SK-N-SH (cell line): Measurements from ENCODE around the gene FAM120A. TPM values are rescaled to one million over a fixed set of nuclear protein-coding genes. Genes with fewer than 3 reads are reported as not detected.
A peak's percentile ranks its signal among the peaks of the same experiment; 100 is the strongest.

Experiments used
- CTCF ChIA-PET: fragments of 300-600, 350-600 bp; formaldehyde crosslinking; extraction: SDS; loops from one replicate; lab custom pipeline; 2021; lab: Yijun Ruan, JAX
- POLR2A ChIA-PET: fragments of 350-600 bp; sonication (Branson Sonifier 250); formaldehyde crosslinking; extraction: SDS; loops from one replicate; lab custom pipeline; 2020; ENCODE audit warnings: antibody characterized with exemption, inconsistent platforms; lab: Yijun Ruan, JAX
- DNase-seq: peaks from one replicate; pipeline ENCODE4 v3.0.0; 2012
- H2AFZ ChIP-seq: fragments of 200-600 bp; sonication (generic); 2 replicates; pipeline ENCODE4 v1.8.1; 2016; ENCODE audit warnings: antibody characterized with exemption, mild to moderate bottlenecking, low read depth
- H3F3A ChIP-seq: fragments of 200-600 bp; sonication (generic); replicated peaks from 2 replicates; pipeline ENCODE3; 2016; ENCODE audit warnings: antibody characterized with exemption, mild to moderate bottlenecking; ENCODE audit not compliant: insufficient read depth
- H3K27ac ChIP-seq, 2 experiments: fragments of 200-500 bp in 1 of 2; fragments of 200-600 bp in 1 of 2; sonication (Bioruptor generic) in 1 of 2; sonication (generic), shearing (Covaris generic) in 1 of 2; 2 replicates each; pipeline versions ENCODE4 v1.5.1 to v1.6.1; 2014 to 2016; ENCODE audit warnings: low read depth in 2 of 2, inconsistent platforms in 1 of 2, low read length in 1 of 2, mild to moderate bottlenecking in 1 of 2, mixed read lengths in 1 of 2
- H3K27me3 ChIP-seq: fragments of 200-600 bp; sonication (generic), shearing (Covaris generic); 2 replicates; pipeline ENCODE4 v1.6.1; 2016; ENCODE audit warnings: mixed run types; ENCODE audit not compliant: insufficient read depth
- H3K36me3 ChIP-seq, 2 experiments: fragments of 200-500 bp in 1 of 2; fragments of 200-600 bp in 1 of 2; sonication (Bioruptor generic) in 1 of 2; sonication (generic) in 1 of 2; replicated peaks in 1 of 2; 2 replicates each; pipeline versions ENCODE3 to v1.5.1; 2014 to 2016; ENCODE audit warnings: low read length in 1 of 2, mild to moderate bottlenecking in 1 of 2; ENCODE audit not compliant: insufficient read depth in 2 of 2, control insufficient read depth in 1 of 2
- H3K4me1 ChIP-seq, 2 experiments: fragments of 200-500 bp in 1 of 2; fragments of 200-600 bp in 1 of 2; sonication (Bioruptor generic) in 1 of 2; sonication (generic), shearing (Covaris generic) in 1 of 2; 2 replicates each; pipeline versions ENCODE4 v1.5.1 to v1.6.1; 2014 to 2016; ENCODE audit warnings: low read depth in 1 of 2, low read length in 1 of 2, mixed run types in 1 of 2; ENCODE audit not compliant: insufficient read depth in 2 of 2, control insufficient read depth in 1 of 2
- H3K4me2 ChIP-seq: fragments of 200-600 bp; sonication (generic), shearing (Covaris generic); 2 replicates; pipeline ENCODE4 v1.6.1; 2017; ENCODE audit warnings: mixed run types
- H3K4me3 ChIP-seq, 2 experiments: fragments of 200-500 bp in 1 of 2; fragments of 200-600 bp in 1 of 2; sonication (Bioruptor generic) in 1 of 2; sonication (generic), shearing (Covaris generic) in 1 of 2; 2 replicates each; pipeline versions ENCODE4 v1.5.1 to v1.8.1; 2014 to 2016; ENCODE audit warnings: low read depth in 2 of 2, inconsistent platforms in 1 of 2, low read length in 1 of 2, mild to moderate bottlenecking in 1 of 2, mixed read lengths in 1 of 2, moderate library complexity in 1 of 2
- H3K79me2 ChIP-seq: fragments of 200-600 bp; sonication (generic); 2 replicates; pipeline ENCODE4 v1.8.1; 2017; ENCODE audit warnings: mild to moderate bottlenecking; ENCODE audit not compliant: insufficient read depth
- H3K9ac ChIP-seq: fragments of 200-600 bp; sonication (generic); 2 replicates; pipeline ENCODE4 v1.6.1; 2017; ENCODE audit warnings: mixed run types
- H3K9me2 ChIP-seq: fragments of 200-600 bp; sonication (generic); 2 replicates; pipeline ENCODE4 v1.6.1; 2017; ENCODE audit warnings: mixed run types
- H3K9me3 ChIP-seq: fragments of 200-600 bp; sonication (generic); 2 replicates; pipeline ENCODE4 v1.6.1; 2017; ENCODE audit warnings: mixed run types, mild to moderate bottlenecking, moderate library complexity
- H4K20me1 ChIP-seq: fragments of 200-600 bp; sonication (generic); 2 replicates; pipeline ENCODE4 v1.6.1; 2017; ENCODE audit warnings: mild to moderate bottlenecking, mixed run types; ENCODE audit not compliant: insufficient read depth
- CHD2 ChIP-seq: fragments of 150-350 bp; IDR thresholded peaks from 2 replicates; pipeline ENCODE4 v1.6.1; 2018; ENCODE audit warnings: low read length; ENCODE audit not compliant: partially characterized antibody
- ELF1 ChIP-seq: IDR thresholded peaks from 2 replicates; pipeline ENCODE4 v1.4.0; 2012
- EZH2phosphoT487 ChIP-seq: fragments of 200-600 bp; sonication (generic); IDR thresholded peaks from 2 replicates; pipeline ENCODE4 v1.6.1; 2017; ENCODE audit warnings: low read depth, mixed run types, mild to moderate bottlenecking, antibody characterized with exemption, moderate library complexity, borderline replicate concordance
- FOSL2 ChIP-seq: IDR thresholded peaks from 2 replicates; pipeline ENCODE4 v1.4.0; 2012; ENCODE audit warnings: low read depth, mild to moderate bottlenecking, moderate library complexity, borderline replicate concordance
- FOXJ3 ChIP-seq: sonication (generic); formaldehyde crosslinking; IDR thresholded peaks from 2 replicates; pipeline ENCODE4 v1.5.1; 2020; ENCODE audit warnings: mild to moderate bottlenecking, missing genetic modification reagents
- FOXM1 ChIP-seq: IDR thresholded peaks from 2 replicates; pipeline ENCODE4 v1.4.0; 2012; ENCODE audit warnings: low read depth, mild to moderate bottlenecking
- GABPA ChIP-seq: IDR thresholded peaks from 2 replicates; pipeline ENCODE4 v1.4.0; 2012; ENCODE audit warnings: low read depth, mild to moderate bottlenecking
- GATA2 ChIP-seq: sonication (generic); formaldehyde crosslinking; IDR thresholded peaks from 2 replicates; pipeline ENCODE4 v1.5.0; 2020; ENCODE audit warnings: mild to moderate bottlenecking, missing genetic modification reagents
- MXI1 ChIP-seq: IDR thresholded peaks from 2 replicates; pipeline ENCODE4 v1.6.1; 2012; ENCODE audit warnings: mild to moderate bottlenecking, low read depth, low read length, improper control_type of control experiment
- SIN3A ChIP-seq: IDR thresholded peaks from 2 replicates; pipeline ENCODE4 v1.6.1; 2012; ENCODE audit warnings: low read depth, mild to moderate bottlenecking, low read length, moderate library complexity, borderline replicate concordance
- SMC3 ChIP-seq: IDR thresholded peaks from 2 replicates; pipeline ENCODE4 v1.6.1; 2012; ENCODE audit warnings: low read depth, low read length, improper control_type of control experiment
- TEAD4 ChIP-seq: IDR thresholded peaks from 2 replicates; pipeline ENCODE4 v1.4.0; 2012; ENCODE audit warnings: mild to moderate bottlenecking, borderline replicate concordance; ENCODE audit not compliant: insufficient read depth
- USF2 ChIP-seq: fragments of 150-350 bp; IDR thresholded peaks from 2 replicates; pipeline ENCODE4 v1.6.1; 2017; ENCODE audit warnings: antibody characterized with exemption, low read length, low read depth, borderline replicate concordance
- ZBTB33 ChIP-seq: IDR thresholded peaks from 2 replicates; pipeline ENCODE4 v1.4.0; 2012; ENCODE audit warnings: low read depth, borderline replicate concordance
- whole genome bisulfite sequencing: methylation state at CpG from one replicate; pipeline ENCODE4 v1.1.6; 2017; ENCODE audit warnings: low lambda C conversion rate; 5-methylcytosine and 5-hydroxymethylcytosine counted together
- polyA plus RNA-seq, 3 experiments: library from polyadenylated mRNA; depleted of rRNA; stranded (reverse); fragments of >200 nt; gene quantifications; 2 replicates each; pipeline ENCODE4 v1.2.3, GENCODE V29; 2012
- TF ChIP-seq, protein P1 (sequence below): IDR thresholded peaks from 2 replicates; pipeline ENCODE4 v1.4.0; 2012; ENCODE audit warnings: low read depth, borderline replicate concordance
- TF ChIP-seq, protein P2 (sequence below): IDR thresholded peaks from 2 replicates; pipeline ENCODE4; 2012

FAM120A gene
- polyA plus RNA-seq, 1 of the 3 experiments (the other 2 are of a cell fraction), result 58.6 TPM

- TF ChIP-seq GABPA, result no peak
Observed at GRCh38 chr9:93464876-93465275, 13.4 kb downstream of the FAM120A start (continued).

DNA sequence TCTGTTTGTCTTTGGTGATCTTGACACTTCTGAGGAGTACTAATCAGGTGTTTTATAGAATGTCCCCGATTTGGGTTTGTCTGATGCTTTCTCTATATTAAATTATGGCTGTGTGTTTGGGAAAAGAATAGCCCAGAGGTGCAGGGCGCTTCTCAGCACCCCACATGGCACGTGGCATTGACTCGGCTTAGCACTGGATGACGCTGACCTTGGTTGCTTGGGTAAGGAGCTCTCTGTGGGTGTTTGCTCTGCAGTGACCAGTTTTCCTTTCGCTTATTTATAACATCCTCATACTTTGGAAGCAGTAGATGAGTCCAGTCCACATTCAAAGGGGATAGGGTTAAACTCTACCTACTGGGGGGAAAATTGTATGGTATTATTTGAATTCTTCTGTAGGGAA is 14.4 kb downstream of the FAM120A start:
- POLR2A ChIA-PET, result no interaction called here
- CTCF ChIA-PET, result no interaction called here
- 96% methylated on average over 6 of the region's 6 CpGs for whole genome bisulfite sequencing

More for the DNA sequence above, 14.4 kb downstream of the FAM120A start:
- H3K27ac ChIP-seq, result 0 out of 4 replicates have a peak overlapping the region, but pooled peaks of 1 of the 2 experiments have one; percentile 9
- H3K4me2 ChIP-seq, result no peak overlapping the region
- no peaks in the 10 kb centered on the region for H3K36me3 ChIP-seq
- H3K4me3 ChIP-seq, result no peak overlapping the region
- H3K9ac ChIP-seq, result no peak overlapping the region
- peaks cover 59% of the 10 kb centered on the region for H4K20me1 ChIP-seq
- H3K79me2 ChIP-seq, result peaks cover 100% of the 10 kb centered on the region
- DNase-seq, result no peak
- no peaks in the 10 kb centered on the region for H3K27me3 ChIP-seq
- TF ChIP-seq EZH2phosphoT487 (no peak), SIN3A (no peak), SMC3 (no peak), ZBTB33 (no peak), FOSL2 (no peak), GABPA (no peak), FOXM1 (no peak), CHD2 (no peak), ELF1 (no peak), USF2 (no peak), MXI1 (no peak), FOXJ3 (CRISPR knock-in tag) (no peak), TEAD4 (no peak), GATA2 (CRISPR knock-in tag) (no peak)
- TF ChIP-seq, protein P1, sequence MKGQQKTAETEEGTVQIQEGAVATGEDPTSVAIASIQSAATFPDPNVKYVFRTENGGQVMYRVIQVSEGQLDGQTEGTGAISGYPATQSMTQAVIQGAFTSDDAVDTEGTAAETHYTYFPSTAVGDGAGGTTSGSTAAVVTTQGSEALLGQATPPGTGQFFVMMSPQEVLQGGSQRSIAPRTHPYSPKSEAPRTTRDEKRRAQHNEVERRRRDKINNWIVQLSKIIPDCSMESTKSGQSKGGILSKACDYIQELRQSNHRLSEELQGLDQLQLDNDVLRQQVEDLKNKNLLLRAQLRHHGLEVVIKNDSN, result no peak
- TF ChIP-seq, protein P2, sequence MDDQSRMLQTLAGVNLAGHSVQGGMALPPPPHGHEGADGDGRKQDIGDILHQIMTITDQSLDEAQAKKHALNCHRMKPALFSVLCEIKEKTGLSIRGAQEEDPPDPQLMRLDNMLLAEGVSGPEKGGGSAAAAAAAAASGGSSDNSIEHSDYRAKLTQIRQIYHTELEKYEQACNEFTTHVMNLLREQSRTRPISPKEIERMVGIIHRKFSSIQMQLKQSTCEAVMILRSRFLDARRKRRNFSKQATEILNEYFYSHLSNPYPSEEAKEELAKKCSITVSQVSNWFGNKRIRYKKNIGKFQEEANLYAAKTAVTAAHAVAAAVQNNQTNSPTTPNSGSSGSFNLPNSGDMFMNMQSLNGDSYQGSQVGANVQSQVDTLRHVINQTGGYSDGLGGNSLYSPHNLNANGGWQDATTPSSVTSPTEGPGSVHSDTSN, result no peak
- no peaks in the 10 kb centered on the region for H3F3A ChIP-seq
- no peak overlapping the region for H2AFZ ChIP-seq
- no peaks in the 10 kb centered on the region for H3K9me2 ChIP-seq
- peaks cover 26 to 28% of the 10 kb centered on the region in 2 experiments; a peak in 3 of 4 replicates for H3K4me1 ChIP-seq
- no peaks in the 10 kb centered on the region for H3K9me3 ChIP-seq
